Glutamatergic neuron (in vitro differentiated cells): Measurements from ENCODE around the gene SPATA17. TPM values are rescaled to one million over a fixed set of nuclear protein-coding genes. Genes with fewer than 3 reads are reported as not detected.

Experiments used
- DNase-seq: peaks from one replicate; pipeline ENCODE4 v3.0.0; 2022
- H3K27ac Mint-ChIP-seq: one replicate; pipeline ENCODE4 v1.8.0; 2020; ENCODE audit warnings: mild to moderate bottlenecking, mixed read lengths, inconsistent platforms; ENCODE audit not compliant: unreplicated experiment
- H3K27me3 Mint-ChIP-seq: one replicate; pipeline ENCODE4 v1.8.0; 2020; ENCODE audit warnings: mild to moderate bottlenecking, moderate library complexity, mixed read lengths, inconsistent platforms; ENCODE audit not compliant: unreplicated experiment
- H3K36me3 Mint-ChIP-seq: one replicate; pipeline ENCODE4 v1.8.0; 2020; ENCODE audit warnings: mild to moderate bottlenecking, mixed read lengths, inconsistent platforms; ENCODE audit not compliant: unreplicated experiment
- H3K4me1 Mint-ChIP-seq: one replicate; pipeline ENCODE4 v1.8.0; 2020; ENCODE audit warnings: mild to moderate bottlenecking, low read depth, mixed read lengths, inconsistent platforms; ENCODE audit not compliant: unreplicated experiment
- H3K4me3 Mint-ChIP-seq: one replicate; pipeline ENCODE4 v1.8.0; 2020; ENCODE audit warnings: mild to moderate bottlenecking, mixed read lengths, inconsistent platforms; ENCODE audit not compliant: unreplicated experiment
- H3K9me3 Mint-ChIP-seq: one replicate; pipeline ENCODE4 v1.8.0; 2020; ENCODE audit warnings: mild to moderate bottlenecking, moderate library complexity, mixed read lengths, inconsistent platforms; ENCODE audit not compliant: unreplicated experiment
- CTCF ChIP-seq: fragments of 200-600 bp; sonication (generic); IDR thresholded peaks from one replicate; pipeline ENCODE4 v1.5.0; 2021; ENCODE audit not compliant: partially characterized antibody, unreplicated experiment
- total RNA-seq: library from RNA; stranded (reverse); fragmentation: NEBNext Ultra II Directional; extraction: Animal tissue kit (Norgen Biotek cat#: 25700); gene quantifications from one replicate; pipeline ENCODE4 v1.2.1, GENCODE V29; 2021; ENCODE audit not compliant: unreplicated experiment

SPATA17 gene
- total RNA-seq, 1 donor from 2014 or later: 0.78 TPM

GRCh38 chr1:217599154-217599553 lies 32.0 kb upstream of the SPATA17 start:
- Mint-ChIP-seq H3K36me3 (no peaks in the 10 kb centered on the region), H3K4me1 (no peaks in the 10 kb centered on the region), H3K9me3 (no peaks in the 10 kb centered on the region), H3K27me3 (no peaks in the 10 kb centered on the region), H3K4me3 (no peak overlapping the region), H3K27ac (no peak overlapping the region)
- no peak for TF ChIP-seq CTCF
- DNase-seq: no peak

DNA sequence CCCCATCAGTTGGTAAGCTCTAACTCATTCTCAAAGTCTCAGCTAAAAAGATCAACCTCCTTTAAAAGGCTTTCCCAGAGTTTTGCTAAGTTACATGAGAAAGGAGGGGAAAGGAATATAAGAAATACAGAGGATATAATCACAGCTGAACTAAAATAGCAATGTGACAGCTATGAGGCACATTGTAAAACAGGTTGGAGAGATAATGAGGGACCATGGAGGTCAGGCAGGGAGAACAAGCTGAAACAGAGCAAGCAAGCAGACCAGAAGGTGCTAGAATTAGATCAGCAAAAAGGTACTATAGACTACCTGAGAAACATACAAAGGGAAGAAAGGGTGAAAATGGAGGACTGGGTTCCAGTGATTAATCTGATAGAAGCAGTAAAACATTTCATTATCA lies 28.8 kb upstream of the SPATA17 start:
- no peak for DNase-seq
- Mint-ChIP-seq H3K36me3 (no peaks in the 10 kb centered on the region), H3K27me3 (no peaks in the 10 kb centered on the region), H3K27ac (no peak overlapping the region), H3K9me3 (no peaks in the 10 kb centered on the region), H3K4me3 (no peak overlapping the region), H3K4me1 (no peaks in the 10 kb centered on the region)
- no peak for TF ChIP-seq CTCF

- no peaks in the 10 kb centered on the region for H3K9me3 Mint-ChIP-seq
- H3K36me3 Mint-ChIP-seq: no peaks in the 10 kb centered on the region
- TF ChIP-seq CTCF: no peak
- no peak for DNase-seq
- H3K27me3 Mint-ChIP-seq: no peaks in the 10 kb centered on the region
- no peak overlapping the region for H3K27ac Mint-ChIP-seq
- no peak overlapping the region for H3K4me3 Mint-ChIP-seq
- peaks cover 1% of the 10 kb centered on the region for H3K4me1 Mint-ChIP-seq
Observed at GRCh38 chr1:217605390-217605789, 25.8 kb upstream of the SPATA17 start.

GRCh38 chr1:217614200-217614712 lies 16.9 kb upstream of the SPATA17 start:
- no peaks in the 10 kb centered on the region for H3K36me3 Mint-ChIP-seq
- no peak for DNase-seq
- peaks cover 1% of the 10 kb centered on the region for H3K4me1 Mint-ChIP-seq
- TF ChIP-seq CTCF: no peak
- H3K9me3 Mint-ChIP-seq: peaks cover 2% of the 10 kb centered on the region
- H3K27me3 Mint-ChIP-seq: no peaks in the 10 kb centered on the region
- H3K4me3 Mint-ChIP-seq: no peak overlapping the region
- no peak overlapping the region for H3K27ac Mint-ChIP-seq

GRCh38 chr1:217617126-217617525 lies 14.0 kb upstream of the SPATA17 start:
- no peak for TF ChIP-seq CTCF

More at GRCh38 chr1:217617126-217617525, 14.0 kb upstream of the SPATA17 start:
- Mint-ChIP-seq H3K9me3 (no peaks in the 10 kb centered on the region), H3K4me1 (no peaks in the 10 kb centered on the region), H3K27ac (no peak overlapping the region), H3K4me3 (no peak overlapping the region), H3K36me3 (no peaks in the 10 kb centered on the region), H3K27me3 (no peaks in the 10 kb centered on the region)
- DNase-seq: no peak
